ENCODE results near the gene PAIP2.
"Not testable (repeated sequence)": the region's sequence is repeated elsewhere in the genome, so short reads cannot be mapped to it uniquely, and the experiment has no call there.

Gene PAIP2

DNA sequence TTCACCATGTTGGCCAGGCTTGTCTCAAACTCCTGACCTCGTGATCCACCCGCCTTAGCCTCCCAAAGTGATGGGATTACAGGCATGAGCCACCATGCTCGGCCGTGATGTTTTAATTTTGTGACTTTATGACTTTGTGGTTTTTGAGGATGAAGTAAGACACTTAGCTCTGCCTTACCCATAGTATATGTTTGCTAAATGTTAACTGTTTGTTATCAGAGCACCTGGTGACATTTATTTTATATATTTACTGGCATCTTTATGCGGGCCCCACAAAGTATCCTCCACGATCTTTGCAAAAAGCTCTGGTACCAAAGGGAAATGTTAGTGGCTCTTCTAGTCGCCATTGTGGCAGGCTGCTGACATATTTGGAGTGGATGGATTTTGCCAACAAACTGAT lies 34.7 kb downstream of the PAIP2 start:
- no peak for DNase-seq (ENCODE audit: low read depth, low spot score)
- H3K27ac ChIP-seq, result no peak overlapping the region

- DNase-seq (ENCODE audit: low read depth, low spot score), result no peak
- H3K27ac ChIP-seq, result no peak overlapping the region
These were observed 35.6 kb downstream of the PAIP2 start for GRCh38 chr5:139377226-139377625.

- DNase-seq (ENCODE audit: low read depth, low spot score), result no peak
- no peak overlapping the region for H3K27ac ChIP-seq
These were observed 36.6 kb downstream of the PAIP2 start for GRCh38 chr5:139378101-139378825.

DNA sequence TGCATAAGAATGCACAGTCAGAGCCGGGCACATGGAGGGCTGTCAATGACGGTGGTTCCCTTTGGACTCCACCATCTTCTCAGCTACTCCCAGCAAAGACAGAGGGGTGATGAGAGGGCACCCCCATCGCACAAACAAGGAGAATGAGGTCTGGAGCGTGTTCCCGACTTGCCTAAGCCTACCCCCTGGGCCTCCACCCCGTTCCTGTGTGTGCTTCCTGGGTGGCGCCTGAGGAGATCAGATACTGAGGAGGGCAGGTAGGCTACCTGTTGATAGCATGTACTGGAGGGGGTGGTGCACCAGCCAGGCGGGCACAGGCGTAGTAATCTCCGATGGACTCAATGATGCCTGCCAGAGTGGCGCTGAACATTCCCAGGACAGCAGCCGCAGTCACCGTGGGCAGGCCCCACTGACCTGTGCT lies 37.3 kb downstream of the PAIP2 start:
- H3K27ac ChIP-seq, result no peak overlapping the region
- no peak for DNase-seq (ENCODE audit: low read depth, low spot score)

DNA sequence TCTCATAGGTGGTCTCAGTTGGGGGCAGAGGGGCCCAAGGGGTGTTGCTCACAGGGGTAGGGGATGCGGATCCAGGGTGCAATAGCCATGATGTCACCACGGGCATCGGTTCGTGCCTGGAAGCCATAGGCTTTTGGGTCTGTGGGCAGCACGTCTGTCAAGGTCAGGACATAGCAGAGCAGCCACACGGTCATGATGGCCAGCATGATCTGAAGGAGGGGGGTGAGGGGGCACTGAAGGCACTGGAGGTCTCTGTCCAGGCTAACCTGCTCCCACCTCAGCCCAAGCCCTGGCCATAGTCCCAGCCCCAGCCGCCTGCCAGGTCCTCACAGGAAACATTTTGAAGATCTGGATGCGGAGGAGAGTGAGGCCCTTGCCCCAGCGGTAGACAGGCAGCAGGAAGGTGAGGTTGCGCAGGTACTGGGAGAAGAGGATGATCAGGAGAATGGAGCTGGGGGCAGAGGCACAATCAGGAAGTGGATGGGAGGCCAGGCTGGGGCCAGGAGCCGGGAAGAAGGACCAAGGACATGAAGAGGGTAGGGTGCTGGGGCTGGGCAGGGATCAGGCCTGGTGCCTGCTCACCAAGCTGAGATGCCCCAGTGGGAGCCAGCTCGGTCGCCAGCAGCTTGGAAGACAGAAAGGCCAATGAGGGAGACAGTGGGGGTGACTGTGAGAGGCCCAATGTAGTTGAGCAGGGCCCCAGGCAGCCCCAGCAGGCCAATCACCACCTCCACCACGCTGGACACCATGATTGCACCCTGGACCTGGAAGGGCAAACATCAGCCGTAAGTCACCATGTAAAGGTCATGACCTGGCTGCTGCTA lies 38.2 kb downstream of the PAIP2 start:
- DNase-seq (ENCODE audit: low read depth, low spot score), result no peak
- H3K27ac ChIP-seq, result no peak overlapping the region

- H3K27ac ChIP-seq, result no peak overlapping the region
- DNase-seq (ENCODE audit: low read depth, low spot score), result no peak
These were observed 40.4 kb downstream of the PAIP2 start for GRCh38 chr5:139381837-139382761.

- DNase-seq (ENCODE audit: low read depth, low spot score), result no peak
- H3K27ac ChIP-seq, result no peak overlapping the region
These were observed 41.2 kb downstream of the PAIP2 start for GRCh38 chr5:139382807-139383206.

DNA sequence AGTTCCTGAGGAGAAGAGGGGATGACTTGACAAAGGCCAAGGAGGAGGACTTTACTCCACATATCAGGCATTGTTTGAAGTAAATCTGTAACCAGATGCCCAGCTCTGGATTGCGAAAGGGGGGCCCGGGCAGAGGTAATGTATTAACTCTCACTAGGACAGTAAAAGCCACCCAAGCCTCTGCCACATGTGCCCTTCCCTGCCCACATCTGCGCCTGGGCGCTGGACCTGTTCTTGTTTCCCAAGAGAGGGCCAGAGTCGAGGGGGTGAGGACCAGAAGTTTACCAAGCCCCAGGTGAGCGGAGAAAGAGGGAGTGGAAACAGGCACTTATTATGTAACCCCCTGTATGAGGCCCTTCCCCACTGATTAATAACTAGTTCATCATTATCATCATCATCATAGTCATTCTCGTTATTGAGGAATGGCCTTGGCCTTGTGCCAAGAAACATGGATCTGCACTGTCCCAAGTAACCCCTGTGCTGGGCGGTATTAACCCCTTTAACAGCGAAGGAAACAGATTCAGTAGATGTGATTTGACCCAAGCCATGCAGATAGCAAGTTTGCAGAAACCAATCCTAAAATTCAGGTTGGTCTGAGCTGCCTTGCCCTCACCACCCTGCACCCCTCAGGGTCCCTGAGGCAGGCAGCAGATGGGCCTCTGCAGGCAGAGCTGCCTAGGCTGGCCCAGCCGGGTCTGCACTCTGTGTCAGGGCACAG lies 41.8 kb downstream of the PAIP2 start, which contains the start of gene SLC23A1:
SLC23A1 (minus strand) TSS at position 23 of the 718 bp plus-strand sequence. CDS start 44 bp downstream, outside the sequence.
- no peak within 1 kb of the TSS for H3K27ac ChIP-seq
- no peak for DNase-seq (ENCODE audit: low read depth, low spot score)

- DNase-seq (ENCODE audit: low read depth, low spot score), result no peak
- no peak overlapping the region for H3K27ac ChIP-seq
These were observed 42.4 kb downstream of the PAIP2 start for GRCh38 chr5:139383993-139384590.

GRCh38 chr5:139384591-139385051 lies 43.0 kb downstream of the PAIP2 start:
- DNase-seq (ENCODE audit: low read depth, low spot score), result no peak
- H3K27ac ChIP-seq, result no peak overlapping the region

GRCh38 chr5:139385061-139386049 lies 43.7 kb downstream of the PAIP2 start:
- peak overlapping the region; percentile 19 for H3K27ac ChIP-seq
- no peak for DNase-seq (ENCODE audit: low read depth, low spot score)

DNA sequence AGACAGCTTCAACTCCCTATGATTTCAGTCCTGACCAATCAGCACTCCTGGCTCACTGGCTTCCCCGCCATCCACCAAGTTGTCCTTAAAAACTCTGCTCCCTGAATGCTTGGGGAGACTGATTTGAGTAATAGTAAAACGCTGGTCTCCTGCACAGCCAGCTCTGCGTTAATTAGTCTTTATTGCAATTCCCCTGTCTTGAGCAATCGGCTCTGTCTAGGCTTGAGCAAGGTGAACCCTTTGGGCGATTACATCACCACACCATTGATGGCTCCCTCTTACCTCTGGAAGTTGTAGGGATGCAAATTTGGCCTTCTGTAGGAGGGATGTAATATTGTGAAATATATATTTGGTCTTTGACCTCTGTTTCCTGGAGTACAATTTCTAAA lies 44.4 kb downstream of the PAIP2 start:
- peak overlapping the region; percentile 19 for H3K27ac ChIP-seq
- no peak for DNase-seq (ENCODE audit: low read depth, low spot score)

- H3K27ac ChIP-seq; DNase-seq (ENCODE audit: low read depth, low spot score): not testable (repeated sequence)
These were observed 45.3 kb downstream of the PAIP2 start for GRCh38 chr5:139386956-139387355.

GRCh38 chr5:139387611-139388197 lies 46.0 kb downstream of the PAIP2 start:
- H3K27ac ChIP-seq, result no peak overlapping the region
- no peak for DNase-seq (ENCODE audit: low read depth, low spot score)

DNA sequence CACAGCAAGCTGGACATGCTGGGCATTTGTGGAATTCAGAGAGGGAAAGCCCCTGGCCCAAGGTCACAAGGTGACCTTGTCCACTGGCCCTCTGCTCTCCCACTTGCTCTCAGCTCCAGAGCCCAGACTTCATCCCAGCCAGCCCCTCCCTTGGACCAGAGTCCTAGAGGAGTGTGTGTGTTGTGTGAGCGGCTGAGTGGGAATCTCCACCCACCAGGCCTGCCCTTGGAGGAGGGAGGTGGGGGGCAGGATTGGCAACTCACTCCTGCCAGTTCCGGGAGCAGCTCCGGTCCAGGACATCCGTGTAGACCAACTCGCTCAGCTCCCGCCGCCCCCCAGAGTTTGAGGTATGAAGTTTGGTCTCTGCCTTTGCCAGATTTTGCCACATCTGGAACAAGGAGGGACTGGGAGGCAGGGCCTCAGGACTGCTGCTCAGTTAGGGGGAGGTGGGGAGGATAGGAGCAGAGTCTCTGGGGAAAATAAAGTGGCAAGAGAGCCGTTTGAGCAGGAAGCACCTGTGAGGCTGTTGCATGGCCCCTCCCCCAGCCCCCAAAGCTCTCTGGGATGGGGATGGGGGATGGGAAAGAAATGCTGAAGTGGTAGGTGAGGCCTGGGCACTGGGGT lies 46.7 kb downstream of the PAIP2 start:
- H3K27ac ChIP-seq, result no peak overlapping the region

GRCh38 chr5:139389701-139390638 lies 48.3 kb downstream of the PAIP2 start, which contains the start of gene MZB1:
Gene MZB1, minus strand, starts transcription at chr5:139389913. Its CDS starts 57 bp downstream, at chr5:139389856.
- DNase-seq (ENCODE audit: low read depth, low spot score), result no peak
- H3K27ac ChIP-seq, result peak within 1 kb of the TSS; percentile 85

More for the DNA sequence above, 46.7 kb downstream of the PAIP2 start:
- no peak for DNase-seq (ENCODE audit: low read depth, low spot score)
